ENCODE measurements around the gene PRKD2.

PRKD2 gene

DNA sequence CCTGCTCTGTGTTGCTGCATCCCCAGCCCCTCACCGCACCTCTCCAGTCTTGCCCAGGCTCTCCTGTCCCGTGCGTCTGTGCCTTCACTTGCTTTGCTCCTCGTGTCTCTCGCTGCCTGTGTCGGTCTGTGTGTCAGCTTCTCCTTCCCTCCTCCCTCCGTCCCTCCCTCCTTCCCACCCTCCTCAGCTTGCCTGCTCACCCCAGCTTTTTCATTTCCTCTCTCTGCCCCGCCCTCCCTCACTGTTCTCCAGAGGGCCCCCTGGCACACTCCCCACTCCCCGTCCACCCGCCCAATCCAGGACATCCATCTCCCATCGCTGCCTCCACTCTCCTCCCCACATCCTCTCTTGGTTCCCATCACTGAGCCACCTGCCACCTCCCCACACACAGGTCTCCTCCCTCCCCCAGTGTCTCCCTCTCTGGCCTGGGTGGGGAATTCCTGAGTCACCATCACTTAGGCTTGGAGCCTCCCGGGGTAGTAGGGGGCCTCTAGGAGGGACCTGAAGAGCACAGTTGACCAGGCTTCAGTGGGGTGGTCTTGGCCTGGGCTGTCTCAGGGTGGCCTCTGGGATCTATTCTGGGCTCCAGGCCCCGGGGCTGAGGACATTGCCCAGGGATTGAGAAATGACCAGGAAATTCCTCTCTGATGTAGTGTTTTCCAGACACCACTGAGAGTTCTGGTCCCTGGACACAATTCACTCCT lies 91.8 kb downstream of the PRKD2 start, which contains the start of gene PTGIR:
TSS of gene PTGIR (minus strand) at position 132 of the 704 bp plus-strand sequence. CDS start 864 bp downstream, outside the sequence.
- TF ChIP-seq, protein P1, sequence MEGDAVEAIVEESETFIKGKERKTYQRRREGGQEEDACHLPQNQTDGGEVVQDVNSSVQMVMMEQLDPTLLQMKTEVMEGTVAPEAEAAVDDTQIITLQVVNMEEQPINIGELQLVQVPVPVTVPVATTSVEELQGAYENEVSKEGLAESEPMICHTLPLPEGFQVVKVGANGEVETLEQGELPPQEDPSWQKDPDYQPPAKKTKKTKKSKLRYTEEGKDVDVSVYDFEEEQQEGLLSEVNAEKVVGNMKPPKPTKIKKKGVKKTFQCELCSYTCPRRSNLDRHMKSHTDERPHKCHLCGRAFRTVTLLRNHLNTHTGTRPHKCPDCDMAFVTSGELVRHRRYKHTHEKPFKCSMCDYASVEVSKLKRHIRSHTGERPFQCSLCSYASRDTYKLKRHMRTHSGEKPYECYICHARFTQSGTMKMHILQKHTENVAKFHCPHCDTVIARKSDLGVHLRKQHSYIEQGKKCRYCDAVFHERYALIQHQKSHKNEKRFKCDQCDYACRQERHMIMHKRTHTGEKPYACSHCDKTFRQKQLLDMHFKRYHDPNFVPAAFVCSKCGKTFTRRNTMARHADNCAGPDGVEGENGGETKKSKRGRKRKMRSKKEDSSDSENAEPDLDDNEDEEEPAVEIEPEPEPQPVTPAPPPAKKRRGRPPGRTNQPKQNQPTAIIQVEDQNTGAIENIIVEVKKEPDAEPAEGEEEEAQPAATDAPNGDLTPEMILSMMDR (IDR thresholded peaks at IDR 0.05; ENCODE audit: low read length, missing control alignments): no peak
- peak within 1 kb of the TSS; percentile 63 for H3K4me3 ChIP-seq (replicated peaks; ENCODE audit: low read depth, low read length)
- DNase-seq (ENCODE audit: low read depth): peak; percentile 93

Measured in fibroblast of pulmonary artery (primary cell).